Measurements from ENCODE around the gene PBOV1. TPM values are rescaled to one million over a fixed set of nuclear protein-coding genes. Genes with fewer than 3 reads are reported as not detected.

The PBOV1 gene
- total RNA-seq, 2 experiments from 2014 or later: not detected

Other genes with a start within 250 kb of the PBOV1 start
- gene PERP, start 111.1 kb downstream of the PBOV1 start, total RNA-seq (2014; rRNA removed; shearing (Covaris generic)): not detected in 2 replicates
- not detected in 2 replicates for gene PERP, start 111.1 kb downstream of the PBOV1 start, total RNA-seq (2022)
- gene ARFGEF3, start 56.6 kb downstream of the PBOV1 start, total RNA-seq (2014; rRNA removed; shearing (Covaris generic)): not detected in 2 replicates
- gene ARFGEF3, start 56.6 kb downstream of the PBOV1 start, total RNA-seq (2022): not detected in 2 replicates
- gene SMIM28, start 159.4 kb upstream of the PBOV1 start, total RNA-seq (2014; rRNA removed; shearing (Covaris generic)): not detected in 2 replicates
- gene SMIM28, start 159.4 kb upstream of the PBOV1 start, total RNA-seq (2022): not detected in 2 replicates
- 14.0 and 25.0 TPM in 2 replicates for gene HEBP2, start 185.7 kb upstream of the PBOV1 start, total RNA-seq (2014; rRNA removed; shearing (Covaris generic))
- gene HEBP2, start 185.7 kb upstream of the PBOV1 start, total RNA-seq (2022): 36.2 and 38.4 TPM in 2 replicates

All from OCI-LY7 (cell line).